Vagina (tissue), 2 donors: ENCODE data around the gene EPC1. TPM values are rescaled to one million over a fixed set of nuclear protein-coding genes. Genes with fewer than 3 reads are reported as not detected.

Experiments used
- DNase-seq, 2 donors: peaks; one replicate each; pipeline ENCODE4 v3.0.0-alpha.2; 2017; ENCODE audit errors: extremely low spot score in 2 of 2
- H3K27ac ChIP-seq: fragments of 200-600 bp; sonication (generic); one replicate; pipeline ENCODE4 v1.5.1; 2019
- H3K27me3 ChIP-seq: fragments of 200-600 bp; sonication (generic); one replicate; pipeline ENCODE4 v1.5.1; 2019
- H3K36me3 ChIP-seq, 2 donors: fragments of 200-600 bp; sonication (generic); one replicate each; pipeline ENCODE4 v1.5.1; 2017 to 2019
- H3K4me1 ChIP-seq: fragments of 200-600 bp; sonication (generic); one replicate; pipeline ENCODE4 v1.5.1; 2019
- H3K4me3 ChIP-seq, 2 donors: fragments of 200-600 bp; sonication (generic); 1 replicate in 1 of 2; 2 replicates in 1 of 2; pipeline ENCODE4 v1.5.1; 2016 to 2019
- H3K9me3 ChIP-seq: fragments of 200-600 bp; sonication (generic); one replicate; pipeline ENCODE4 v1.5.1; 2019
- CTCF ChIP-seq, 3 experiments: fragments of 450-650 bp in 2 of 3; fragments of 200-600 bp in 1 of 3; sonication (generic) in 1 of 3; IDR thresholded peaks; one replicate each; pipeline ENCODE4 v1.5.1; 2017 to 2019; ENCODE audit warnings: antibody characterized with exemption in 3 of 3, mild to moderate bottlenecking in 2 of 3, moderate library complexity in 2 of 3
- POLR2A ChIP-seq, 2 donors: fragments of 450-650 bp; IDR thresholded peaks; one replicate each; pipeline ENCODE4 v1.6.1; 2017; ENCODE audit warnings: antibody characterized with exemption in 2 of 2, mild to moderate bottlenecking in 2 of 2, moderate library complexity in 2 of 2
- POLR2AphosphoS5 ChIP-seq, 2 donors: sonication (generic); formaldehyde crosslinking; IDR thresholded peaks; one replicate each; pipeline ENCODE4 v1.9.0; 2017; ENCODE audit warnings: antibody characterized with exemption in 2 of 2, mild to moderate bottlenecking in 2 of 2, low read depth in 1 of 2; ENCODE audit not compliant: insufficient read depth in 1 of 2
- intact Hi-C: fragments of 100-400 bp; cut with DNase I; formaldehyde crosslinking; loops from one replicate; pipeline ENCODE4 v1.15.1; 2023
- total RNA-seq: library from RNA; depleted of rRNA; stranded (reverse); fragments of >200 nt; gene quantifications from one replicate; pipeline ENCODE4 v1.2.3, GENCODE V29; 2016

Gene EPC1
- total RNA-seq, 1 donor from 2014 or later, result 54.5 TPM

- Histone ChIP-seq H3K4me1 (peaks cover 92% of the 10 kb centered on the region), H3K4me3 (no peak overlapping the region), H3K9me3 (no peaks in the 10 kb centered on the region), H3K27me3 (no peaks in the 10 kb centered on the region), H3K27ac (no peak overlapping the region), H3K36me3 (no peaks in the 10 kb centered on the region)
- intact Hi-C loops, result no loop called here
- no peak for DNase-seq
- TF ChIP-seq CTCF (IDR thresholded peaks at IDR 0.05) (no peak), POLR2AphosphoS5 (IDR thresholded peaks at IDR 0.05; ENCODE audit: insufficient read depth in 1 of 2, low read depth in 1 of 2) (no peak), POLR2A (IDR thresholded peaks at IDR 0.05) (no peak)
These were observed 29.1 kb downstream of the EPC1 start for GRCh38 chr10:32317795-32318357.

- Histone ChIP-seq H3K27ac (no peak overlapping the region), H3K36me3 (no peaks in the 10 kb centered on the region), H3K4me3 (no peak overlapping the region), H3K4me1 (peaks cover 85% of the 10 kb centered on the region), H3K27me3 (no peaks in the 10 kb centered on the region), H3K9me3 (no peaks in the 10 kb centered on the region)
- intact Hi-C loops, result no loop called here
- DNase-seq, result no peak
- TF ChIP-seq POLR2AphosphoS5 (IDR thresholded peaks at IDR 0.05; ENCODE audit: insufficient read depth in 1 of 2, low read depth in 1 of 2) (no peak), CTCF (IDR thresholded peaks at IDR 0.05) (no peak), POLR2A (IDR thresholded peaks at IDR 0.05) (no peak)
These were observed 31.5 kb downstream of the EPC1 start for GRCh38 chr10:32315424-32315823.

GRCh38 chr10:32314588-32314987, 32.4 kb downstream of the EPC1 start:
- H3K4me1 ChIP-seq, result peaks cover 81% of the 10 kb centered on the region
- no peaks in the 10 kb centered on the region for H3K36me3 ChIP-seq
- TF ChIP-seq POLR2A (IDR thresholded peaks at IDR 0.05) (no peak), CTCF (IDR thresholded peaks at IDR 0.05) (no peak), POLR2AphosphoS5 (IDR thresholded peaks at IDR 0.05; ENCODE audit: insufficient read depth in 1 of 2, low read depth in 1 of 2) (no peak)
- H3K4me3 ChIP-seq, result no peak overlapping the region
- no peaks in the 10 kb centered on the region for H3K27me3 ChIP-seq
- H3K27ac ChIP-seq, result no peak overlapping the region
- H3K9me3 ChIP-seq, result no peaks in the 10 kb centered on the region
- DNase-seq, result no peak
- intact Hi-C loops, result no loop called here

GRCh38 chr10:32308027-32308603, 38.8 kb downstream of the EPC1 start:
- H3K4me1 ChIP-seq, result peaks cover 56% of the 10 kb centered on the region

More at GRCh38 chr10:32308027-32308603, 38.8 kb downstream of the EPC1 start:
- Histone ChIP-seq H3K27ac (no peak overlapping the region), H3K27me3 (no peaks in the 10 kb centered on the region), H3K4me3 (no peak overlapping the region), H3K36me3 (peaks cover 0 to 6% of the 10 kb centered on the region in 2 donors), H3K9me3 (no peaks in the 10 kb centered on the region)
- TF ChIP-seq POLR2A (IDR thresholded peaks at IDR 0.05), result no peak
- no peak for TF ChIP-seq CTCF (IDR thresholded peaks at IDR 0.05)
- TF ChIP-seq POLR2AphosphoS5 (IDR thresholded peaks at IDR 0.05; ENCODE audit: insufficient read depth in 1 of 2, low read depth in 1 of 2), result no peak
- no peak for DNase-seq
- intact Hi-C loops, result no loop called here
